Measurements from ENCODE around the gene WNT5B.

Gene WNT5B

DNA sequence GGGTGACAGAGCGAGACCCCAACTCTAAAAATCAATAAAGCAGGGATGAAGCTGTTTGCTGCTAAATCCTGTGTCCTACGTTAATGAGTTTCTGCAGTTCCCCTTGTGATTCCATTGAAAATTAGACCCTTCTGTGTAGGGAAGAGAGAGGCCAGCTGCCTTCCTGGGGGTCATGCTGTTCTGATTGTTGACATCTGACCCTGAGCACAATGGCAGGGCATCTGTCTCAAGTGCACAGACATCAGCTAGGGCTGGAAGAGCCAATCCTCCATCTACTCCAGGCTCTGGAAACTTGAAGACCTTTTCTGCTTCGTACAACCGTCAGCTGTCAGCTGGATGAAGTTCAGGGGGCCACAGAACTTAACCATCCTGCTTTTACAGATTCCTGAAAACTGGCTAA, 44.7 kb upstream of the WNT5B start:
- TF ChIP-seq, protein P1, sequence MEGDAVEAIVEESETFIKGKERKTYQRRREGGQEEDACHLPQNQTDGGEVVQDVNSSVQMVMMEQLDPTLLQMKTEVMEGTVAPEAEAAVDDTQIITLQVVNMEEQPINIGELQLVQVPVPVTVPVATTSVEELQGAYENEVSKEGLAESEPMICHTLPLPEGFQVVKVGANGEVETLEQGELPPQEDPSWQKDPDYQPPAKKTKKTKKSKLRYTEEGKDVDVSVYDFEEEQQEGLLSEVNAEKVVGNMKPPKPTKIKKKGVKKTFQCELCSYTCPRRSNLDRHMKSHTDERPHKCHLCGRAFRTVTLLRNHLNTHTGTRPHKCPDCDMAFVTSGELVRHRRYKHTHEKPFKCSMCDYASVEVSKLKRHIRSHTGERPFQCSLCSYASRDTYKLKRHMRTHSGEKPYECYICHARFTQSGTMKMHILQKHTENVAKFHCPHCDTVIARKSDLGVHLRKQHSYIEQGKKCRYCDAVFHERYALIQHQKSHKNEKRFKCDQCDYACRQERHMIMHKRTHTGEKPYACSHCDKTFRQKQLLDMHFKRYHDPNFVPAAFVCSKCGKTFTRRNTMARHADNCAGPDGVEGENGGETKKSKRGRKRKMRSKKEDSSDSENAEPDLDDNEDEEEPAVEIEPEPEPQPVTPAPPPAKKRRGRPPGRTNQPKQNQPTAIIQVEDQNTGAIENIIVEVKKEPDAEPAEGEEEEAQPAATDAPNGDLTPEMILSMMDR (IDR thresholded peaks at IDR 0.05; ENCODE audit: control insufficient read depth, extremely low read depth, insufficient read depth): no peak
- no peak overlapping the region for H3K4me3 ChIP-seq (ENCODE audit: low read depth, low read length)
- DNase-seq (ENCODE audit: low read depth): no peak

GRCh38 chr12:1587927-1588574, 41.0 kb upstream of the WNT5B start:
- TF ChIP-seq, protein P1 (IDR thresholded peaks at IDR 0.05; ENCODE audit: control insufficient read depth, extremely low read depth, insufficient read depth): no peak
- DNase-seq (ENCODE audit: low read depth): no peak

DNA sequence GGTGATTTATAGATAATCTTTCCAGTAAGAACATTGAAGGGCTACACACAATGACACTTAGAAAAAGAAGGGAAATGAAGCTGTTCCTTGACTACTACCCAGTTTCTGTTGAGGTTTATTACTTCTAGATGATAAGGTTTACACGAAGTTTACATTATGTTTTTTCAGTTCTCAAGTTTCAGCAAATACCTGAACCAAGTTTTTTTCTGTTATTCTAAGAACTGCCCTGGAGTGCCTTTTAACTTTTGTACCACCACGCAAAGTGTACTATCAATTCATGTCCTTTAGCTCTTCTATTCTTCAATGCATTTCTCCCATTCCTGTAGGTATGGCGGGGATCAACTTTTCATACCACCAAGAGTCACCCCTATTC, 40.5 kb upstream of the WNT5B start:
- no peak overlapping the region for H3K4me3 ChIP-seq (ENCODE audit: low read depth, low read length)
- TF ChIP-seq, protein P1 (IDR thresholded peaks at IDR 0.05; ENCODE audit: control insufficient read depth, extremely low read depth, insufficient read depth): no peak
- DNase-seq (ENCODE audit: low read depth): no peak

More at GRCh38 chr12:1587927-1588574, 41.0 kb upstream of the WNT5B start:
- H3K4me3 ChIP-seq (ENCODE audit: low read depth, low read length): no peak overlapping the region

GRCh38 chr12:1590221-1590979, 38.6 kb upstream of the WNT5B start:
- TF ChIP-seq, protein P1 (IDR thresholded peaks at IDR 0.05; ENCODE audit: control insufficient read depth, extremely low read depth, insufficient read depth): no peak
- no peak overlapping the region for H3K4me3 ChIP-seq (ENCODE audit: low read depth, low read length)
- no peak for DNase-seq (ENCODE audit: low read depth)

DNA sequence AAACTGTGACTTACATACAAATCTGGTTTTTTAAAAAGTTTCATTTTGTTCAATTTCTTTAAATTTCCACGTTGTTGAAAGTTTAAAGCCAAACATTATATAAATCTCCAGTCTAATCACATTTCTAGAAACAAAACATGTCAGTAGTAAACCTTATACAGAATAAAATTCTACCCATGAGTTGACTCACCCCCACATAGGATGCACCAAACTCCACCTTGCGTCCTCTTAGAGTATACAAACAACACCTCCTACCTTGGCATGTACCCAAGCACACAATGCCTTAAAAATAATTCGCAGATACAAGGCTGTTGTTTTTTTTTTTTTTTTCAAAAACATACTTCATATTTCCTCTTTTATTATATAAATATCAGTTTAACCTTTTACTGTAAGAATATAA, 38.0 kb upstream of the WNT5B start:
- TF ChIP-seq, protein P1 (IDR thresholded peaks at IDR 0.05; ENCODE audit: control insufficient read depth, extremely low read depth, insufficient read depth): no peak
- no peak overlapping the region for H3K4me3 ChIP-seq (ENCODE audit: low read depth, low read length)
- no peak for DNase-seq (ENCODE audit: low read depth)

DNA sequence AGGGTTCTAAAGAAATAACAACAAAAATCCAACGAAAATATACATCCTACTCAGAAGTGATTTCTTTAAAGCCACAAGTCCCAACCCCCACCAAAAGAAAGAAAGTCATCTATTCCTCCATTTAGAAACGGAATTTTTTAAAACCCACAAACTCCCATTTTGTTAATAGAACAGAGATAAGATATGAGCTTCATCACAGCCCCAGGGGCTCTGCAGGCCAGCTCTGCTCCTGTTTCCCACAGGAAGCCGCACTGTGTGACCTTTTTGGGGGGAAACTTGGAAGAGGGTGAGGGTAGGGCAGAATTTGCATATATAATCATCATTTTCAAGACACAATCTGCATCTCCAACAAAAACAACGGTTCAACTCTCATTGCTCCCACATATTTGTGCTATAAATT, 37.5 kb upstream of the WNT5B start:
- DNase-seq (ENCODE audit: low read depth): no peak
- TF ChIP-seq, protein P1 (IDR thresholded peaks at IDR 0.05; ENCODE audit: control insufficient read depth, extremely low read depth, insufficient read depth): no peak
- no peak overlapping the region for H3K4me3 ChIP-seq (ENCODE audit: low read depth, low read length)
